HG03025 (cell line): Measurements from ENCODE around the gene UBE2E2.

Experiments used
- ATAC-seq: cut with Tn5 transposase; IDR thresholded peaks from one replicate; pipeline ENCODE4 v1.9.1; 2021; ENCODE audit warnings: mild to moderate bottlenecking, moderate library complexity; ENCODE audit not compliant: unreplicated experiment, low FRiP score

The UBE2E2 gene

GRCh38 chr3:23495507-23495906, 292.4 kb downstream of the UBE2E2 start:
- ATAC-seq: no peak

GRCh38 chr3:23496165-23496564, 293.0 kb downstream of the UBE2E2 start:
- peak; percentile 61 for ATAC-seq

GRCh38 chr3:23497156-23497555, 294.0 kb downstream of the UBE2E2 start:
- ATAC-seq: no peak

- ATAC-seq: no peak
These were observed 298.2 kb downstream of the UBE2E2 start for GRCh38 chr3:23501201-23501802.

GRCh38 chr3:23508464-23508863, 305.3 kb downstream of the UBE2E2 start:
- no peak for ATAC-seq

GRCh38 chr3:23518441-23518840, 315.3 kb downstream of the UBE2E2 start:
- no peak for ATAC-seq

- ATAC-seq: no peak
These were observed 316.4 kb downstream of the UBE2E2 start for GRCh38 chr3:23519314-23520208.

- ATAC-seq: no peak
These were observed 324.2 kb downstream of the UBE2E2 start for GRCh38 chr3:23527326-23527725.

- ATAC-seq: no peak
These were observed 330.5 kb downstream of the UBE2E2 start for GRCh38 chr3:23533596-23533995.

GRCh38 chr3:23533996-23534395, 330.9 kb downstream of the UBE2E2 start:
- ATAC-seq: no peak

- no peak for ATAC-seq
These were observed 334.0 kb downstream of the UBE2E2 start for GRCh38 chr3:23537101-23537551.

GRCh38 chr3:23539185-23539584, 336.1 kb downstream of the UBE2E2 start:
- no peak for ATAC-seq

GRCh38 chr3:23540600-23540999, 337.5 kb downstream of the UBE2E2 start:
- no peak for ATAC-seq

- ATAC-seq: no peak
These were observed 339.0 kb downstream of the UBE2E2 start for GRCh38 chr3:23542079-23542478.

GRCh38 chr3:23546181-23546580, 343.1 kb downstream of the UBE2E2 start:
- no peak for ATAC-seq

GRCh38 chr3:23547905-23548650, 345.0 kb downstream of the UBE2E2 start:
- ATAC-seq: no peak

GRCh38 chr3:23548706-23549105, 345.6 kb downstream of the UBE2E2 start:
- no peak for ATAC-seq

GRCh38 chr3:23549148-23549910, 346.2 kb downstream of the UBE2E2 start:
- ATAC-seq: no peak

- ATAC-seq: peak; percentile 80
These were observed 347.3 kb downstream of the UBE2E2 start for GRCh38 chr3:23550402-23550801.

- ATAC-seq: no peak
These were observed 349.4 kb downstream of the UBE2E2 start for GRCh38 chr3:23552506-23552905.
